GM21390 (cell line): ENCODE measurements around the gene PDE4B.

Source experiments
- ATAC-seq: cut with Tn5 transposase; IDR thresholded peaks from one replicate; pipeline ENCODE4 v1.9.1; 2021; ENCODE audit not compliant: unreplicated experiment

The PDE4B gene

DNA sequence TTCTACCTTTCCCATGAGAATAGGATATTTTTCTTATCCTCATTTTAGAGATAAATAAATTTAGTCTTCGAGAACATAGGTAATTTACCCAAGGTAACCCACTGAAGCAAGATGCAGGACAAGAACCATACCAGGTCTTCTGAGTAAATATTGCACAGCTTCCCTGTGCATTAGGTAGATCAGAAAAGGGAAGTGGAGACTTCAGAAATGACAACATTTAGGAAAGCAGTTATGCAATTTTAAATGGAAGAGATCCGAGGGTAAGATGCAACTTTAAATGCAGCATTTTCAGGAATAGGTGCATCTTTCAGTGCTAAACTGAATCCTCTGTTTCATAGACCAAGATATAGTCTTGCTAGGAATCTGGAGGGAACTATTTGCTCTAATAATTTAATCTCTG is 534.9 kb downstream of the PDE4B start:
- peak; percentile 35 for ATAC-seq

DNA sequence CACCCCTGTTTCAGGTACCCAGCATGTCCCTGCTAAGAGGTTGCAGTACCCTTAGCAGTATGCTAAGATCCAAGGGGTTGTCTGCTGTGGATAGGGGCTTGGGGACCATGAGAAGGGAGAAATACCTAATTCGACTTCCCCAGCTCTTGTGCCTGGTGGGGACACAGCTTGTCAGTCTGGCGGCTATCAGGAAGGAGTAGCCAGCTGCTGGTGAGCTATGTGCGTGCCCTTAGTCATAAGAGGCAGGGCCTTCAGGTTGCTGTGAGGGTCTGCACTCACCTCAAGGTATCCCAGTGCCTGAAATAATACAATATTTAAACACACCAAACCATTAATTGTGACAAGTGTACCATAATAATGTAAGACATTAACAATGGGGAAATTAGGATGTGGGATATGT is 536.2 kb downstream of the PDE4B start:
- no peak for ATAC-seq

DNA sequence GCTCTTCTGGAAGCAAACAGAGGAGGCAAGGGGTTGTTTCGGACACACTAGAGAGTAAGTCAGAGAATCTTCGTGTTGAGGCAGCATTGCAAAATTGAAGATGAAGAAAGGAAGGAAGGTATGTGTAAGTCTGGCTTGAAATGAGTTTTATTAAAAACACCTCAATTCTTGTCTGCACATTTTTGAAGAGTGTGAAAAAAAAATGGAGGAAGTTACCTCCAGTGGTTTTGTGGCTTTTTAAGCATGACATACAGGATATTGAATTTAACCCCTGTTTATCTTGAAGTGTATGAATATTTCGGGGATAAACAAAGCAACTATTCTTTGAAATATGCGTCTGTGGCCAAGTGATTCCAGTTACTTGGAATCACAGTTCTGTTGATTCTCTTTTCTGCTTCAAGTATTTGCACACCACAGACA is 538.0 kb downstream of the PDE4B start:
- ATAC-seq = no peak

DNA sequence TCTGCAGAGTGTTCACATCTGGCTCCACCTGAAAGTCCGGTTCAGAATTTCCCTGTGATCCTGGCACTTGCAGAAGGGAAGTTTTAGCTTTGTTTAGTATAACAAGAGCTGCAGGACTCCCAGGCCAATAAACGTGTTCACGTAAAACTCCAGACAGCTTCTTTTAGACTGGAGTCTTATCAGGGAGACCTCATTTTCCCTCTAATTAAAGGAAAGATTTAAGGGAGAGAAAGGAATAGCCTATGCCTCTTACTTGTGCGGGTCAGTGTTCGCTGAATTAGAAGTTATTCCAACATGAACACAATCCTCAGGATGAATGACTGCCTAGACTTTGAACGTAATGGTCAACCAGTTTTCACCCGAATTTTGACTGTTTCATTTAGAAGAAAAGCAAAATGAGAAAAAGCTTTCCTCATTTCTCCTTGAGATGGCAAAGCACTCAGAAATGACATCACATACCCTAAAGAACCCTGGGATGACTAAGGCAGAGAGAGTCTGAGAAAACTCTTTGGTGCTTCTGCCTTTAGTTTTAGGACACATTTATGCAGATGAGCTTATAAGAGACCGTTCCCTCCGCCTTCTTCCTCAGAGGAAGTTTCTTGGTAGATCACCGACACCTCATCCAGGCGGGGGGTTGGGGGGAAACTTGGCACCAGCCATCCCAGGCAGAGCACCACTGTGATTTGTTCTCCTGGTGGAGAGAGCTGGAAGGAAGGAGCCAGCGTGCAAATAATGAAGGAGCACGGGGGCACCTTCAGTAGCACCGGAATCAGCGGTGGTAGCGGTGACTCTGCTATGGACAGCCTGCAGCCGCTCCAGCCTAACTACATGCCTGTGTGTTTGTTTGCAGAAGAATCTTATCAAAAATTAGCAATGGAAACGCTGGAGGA is 539.2 kb downstream of the PDE4B start:
- no peak for ATAC-seq

DNA sequence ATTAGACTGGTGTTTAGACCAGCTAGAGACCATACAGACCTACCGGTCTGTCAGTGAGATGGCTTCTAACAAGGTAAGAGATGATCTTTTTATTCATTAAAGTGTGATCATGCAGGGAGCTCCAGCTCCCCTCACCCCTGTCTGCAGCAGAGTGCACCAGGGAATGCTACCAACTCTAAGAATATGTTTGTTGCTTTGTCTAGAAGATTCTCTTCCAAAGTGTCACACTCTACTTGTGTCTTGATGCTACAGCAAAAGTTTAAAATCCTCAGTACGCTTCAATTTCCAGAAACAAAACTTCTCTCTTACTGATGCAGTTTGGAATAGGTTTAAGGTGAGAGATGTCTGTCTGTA is 539.8 kb downstream of the PDE4B start:
- no peak for ATAC-seq

DNA sequence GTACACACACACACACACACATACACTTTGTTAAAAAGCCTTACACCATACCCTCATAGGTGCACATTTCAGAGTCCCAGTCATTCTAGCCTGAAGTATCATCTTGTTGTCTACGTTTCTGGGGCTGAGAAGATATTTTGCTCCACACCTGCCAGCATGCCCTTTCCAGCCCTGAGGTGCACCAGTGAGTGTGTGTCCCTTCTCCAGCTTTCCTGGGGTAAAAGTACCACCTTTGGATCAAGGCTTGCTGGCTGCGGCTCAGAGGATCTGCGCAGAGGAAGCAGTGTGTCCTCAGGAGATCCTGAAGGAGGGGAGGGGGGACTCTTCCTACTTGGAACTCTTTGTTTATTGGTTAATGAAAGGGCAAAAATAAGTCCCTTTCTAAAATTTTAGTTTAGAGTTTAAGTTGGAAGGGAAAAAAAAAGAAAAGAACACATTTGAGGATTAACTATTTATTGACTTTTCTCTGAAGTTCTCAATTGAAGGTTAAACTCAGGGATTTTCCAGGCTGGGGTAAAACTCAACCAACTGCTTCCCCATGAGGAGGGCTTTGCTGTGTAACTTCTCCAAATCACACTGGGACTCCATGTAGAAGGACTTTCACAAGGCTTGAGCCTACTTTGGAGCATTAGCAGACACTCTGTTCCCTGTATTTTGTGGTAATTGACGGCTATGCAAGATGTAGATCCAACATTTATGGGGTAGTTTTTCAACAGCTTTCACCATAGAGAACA is 540.9 kb downstream of the PDE4B start:
- no peak for ATAC-seq

DNA sequence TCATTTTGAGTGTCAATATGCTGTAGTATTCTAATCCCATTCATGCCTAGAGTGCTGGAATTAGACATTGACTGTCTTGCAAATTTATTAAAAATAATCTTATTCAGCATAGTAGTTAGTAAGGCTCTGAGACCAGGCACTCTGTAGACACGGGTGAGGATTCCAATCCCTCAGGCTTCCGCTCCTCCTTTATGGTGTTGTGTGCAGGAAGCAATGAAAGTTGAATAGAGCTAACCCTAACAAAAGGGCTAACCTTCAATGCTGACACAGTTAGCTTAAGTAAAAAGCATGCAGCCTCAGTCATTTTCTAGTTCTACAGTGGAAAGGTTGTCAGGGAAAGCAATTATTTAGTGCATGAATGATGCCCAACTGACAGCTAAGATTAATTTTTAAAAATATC is 541.6 kb downstream of the PDE4B start:
- ATAC-seq = no peak

DNA sequence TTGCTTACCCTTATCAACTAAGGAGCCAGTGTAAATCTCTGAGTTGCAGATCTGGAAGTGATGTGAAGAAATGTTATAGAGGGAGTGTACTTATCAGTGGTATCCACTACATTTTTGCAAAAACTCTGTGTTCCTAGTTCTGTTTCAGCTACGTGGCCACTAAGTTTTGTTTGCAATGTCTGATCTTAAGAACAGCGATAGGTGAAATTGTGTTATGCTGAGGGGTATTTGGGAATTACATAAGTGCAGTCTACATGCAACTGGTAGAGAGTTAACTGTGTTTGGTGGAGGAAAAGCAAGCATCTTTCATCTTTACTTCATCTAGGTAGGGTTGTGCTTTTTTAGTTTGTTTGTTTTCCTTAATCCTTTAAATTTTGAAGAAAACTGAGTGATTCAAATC is 542.4 kb downstream of the PDE4B start:
- no peak for ATAC-seq

DNA sequence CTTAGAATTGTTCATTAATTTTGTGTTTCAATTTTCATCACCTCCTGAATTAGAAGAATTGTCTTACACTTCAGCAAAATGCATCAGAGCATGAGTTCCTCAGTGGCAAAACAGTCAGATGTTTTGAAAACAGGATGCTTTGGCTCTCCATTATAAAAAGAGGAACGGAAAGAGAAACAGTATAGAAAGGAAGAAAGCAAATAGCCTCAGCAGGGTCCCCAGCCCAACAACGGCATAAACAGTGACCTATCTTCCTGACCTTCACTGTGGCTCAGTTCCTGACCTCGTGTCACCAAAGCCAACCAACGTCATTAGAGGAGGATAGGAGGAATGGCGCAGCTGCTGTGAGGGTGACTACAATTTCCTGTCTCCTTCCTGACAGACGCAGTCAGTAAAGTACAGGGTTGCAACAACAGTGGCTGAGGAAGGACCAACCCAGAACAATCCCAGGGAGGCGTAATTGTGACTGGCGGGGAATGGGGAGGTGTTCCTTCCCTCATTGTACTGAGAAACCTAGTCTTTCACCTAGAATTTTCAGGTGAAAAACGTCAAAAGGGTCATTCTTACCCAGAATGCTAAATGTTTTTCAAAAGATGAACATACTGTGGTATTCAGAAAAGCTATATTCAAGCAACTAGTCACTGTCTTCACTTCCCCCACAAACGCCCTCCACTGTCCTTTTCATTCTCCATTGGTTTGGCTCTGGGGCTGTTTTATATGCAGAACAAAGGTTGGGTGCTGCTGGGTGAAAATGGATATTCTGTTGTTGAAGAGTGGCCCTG is 543.4 kb downstream of the PDE4B start:
- peak; percentile 83 for ATAC-seq

DNA sequence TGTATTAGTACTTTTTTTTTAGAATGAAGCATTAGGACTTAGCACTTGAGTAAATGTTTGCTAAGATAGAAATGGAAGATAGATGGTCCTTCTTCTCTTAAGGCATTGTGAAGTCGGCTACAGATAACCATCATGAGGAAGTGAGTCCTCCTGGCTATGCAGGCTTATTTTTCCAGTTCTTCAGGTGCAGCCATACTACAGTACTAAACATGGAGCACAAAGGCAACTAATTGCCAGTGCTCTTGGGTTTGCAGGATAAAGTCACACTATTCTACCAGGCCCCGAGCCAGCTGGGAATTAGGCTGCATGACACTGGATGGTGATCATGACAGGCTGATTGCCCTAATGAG is 543.9 kb downstream of the PDE4B start:
- ATAC-seq = no peak

DNA sequence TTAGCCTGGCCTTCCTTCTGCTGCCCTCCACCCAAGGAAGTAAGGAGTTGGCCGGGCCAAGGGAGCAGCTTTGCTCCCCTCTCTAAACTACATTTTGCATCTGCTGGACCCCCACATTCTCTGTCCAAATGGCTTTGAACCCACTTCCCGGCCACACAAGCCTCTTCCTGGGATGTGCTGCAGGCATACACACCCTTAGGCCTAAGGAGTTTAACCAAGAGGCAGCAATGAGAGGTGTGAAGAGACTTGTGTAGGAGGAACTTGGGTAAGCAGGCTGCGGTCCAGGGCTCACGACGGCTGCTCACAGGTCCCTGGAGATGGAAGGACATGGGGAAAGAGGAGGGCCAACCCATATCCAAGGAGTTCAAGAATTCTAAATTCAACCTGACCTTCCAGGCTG is 544.6 kb downstream of the PDE4B start:
- no peak for ATAC-seq

DNA sequence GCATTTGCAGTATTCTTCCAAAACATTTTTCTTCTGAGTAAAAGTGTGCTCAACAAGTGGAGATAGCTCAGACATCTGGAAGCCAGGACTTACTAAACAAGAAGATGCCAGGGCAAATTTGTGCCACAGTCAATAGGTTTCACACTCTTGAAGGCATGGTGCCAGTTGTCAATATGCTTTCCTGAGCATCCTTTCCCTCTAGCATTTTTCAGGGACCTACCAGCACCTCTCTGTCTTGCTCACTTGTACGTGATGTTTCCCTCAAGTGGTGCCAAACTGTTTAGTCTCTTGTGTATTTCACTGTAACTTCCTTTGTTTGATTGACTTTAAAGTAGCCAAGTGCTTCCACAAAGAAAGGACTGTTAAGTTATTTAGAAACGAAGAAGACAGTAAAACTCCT is 547.2 kb downstream of the PDE4B start:
- no peak for ATAC-seq

DNA sequence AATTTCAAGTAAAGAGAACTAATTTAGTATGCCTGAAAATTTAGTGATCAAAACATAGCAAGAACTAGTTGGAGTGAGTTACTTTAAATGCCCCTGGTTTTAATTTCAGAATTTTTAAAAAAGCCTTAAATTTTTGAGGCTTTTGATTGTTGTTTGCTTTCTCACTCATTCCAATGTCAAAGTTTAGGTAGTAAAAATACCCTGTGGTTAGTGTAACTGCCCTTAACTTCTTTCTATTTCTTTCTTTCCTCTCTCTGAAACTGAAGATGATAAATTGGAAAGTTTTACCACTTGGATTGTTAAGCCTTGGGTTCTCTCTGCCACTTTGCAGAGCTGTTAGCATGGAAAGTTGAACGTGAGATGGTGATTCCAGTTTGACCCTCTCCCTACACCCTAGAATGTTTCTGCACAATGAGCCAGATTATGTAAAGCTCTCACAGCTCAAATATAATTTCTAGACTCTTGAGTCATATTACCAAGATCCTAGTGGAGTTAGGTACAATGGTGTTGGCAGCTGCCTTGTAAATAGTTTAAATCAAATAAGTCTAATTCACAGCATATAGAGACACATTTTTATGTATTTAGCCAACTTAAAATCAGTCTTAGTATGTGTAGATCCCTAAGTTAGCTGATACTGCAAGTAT is 548.9 kb downstream of the PDE4B start:
- ATAC-seq = no peak

DNA sequence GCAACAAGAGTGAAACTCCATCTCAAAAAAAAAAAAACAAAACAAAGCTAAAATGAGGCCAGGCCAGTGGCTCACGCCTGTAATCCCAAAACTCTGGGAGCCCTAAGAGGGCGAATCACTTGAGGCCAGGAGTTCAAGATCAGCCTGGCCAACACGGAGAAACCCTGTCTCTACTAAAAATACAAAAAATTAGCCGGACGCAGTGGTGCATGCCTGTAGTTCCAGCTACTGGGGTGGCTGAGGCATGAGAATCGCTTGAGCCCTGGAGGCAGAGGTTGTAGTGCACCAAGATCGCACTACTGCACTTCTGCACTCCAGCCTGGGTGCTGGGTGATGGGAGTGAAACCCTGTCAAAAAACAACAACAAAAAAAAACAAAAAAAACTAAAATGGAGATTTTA is 550.0 kb downstream of the PDE4B start:
- no peak for ATAC-seq

DNA sequence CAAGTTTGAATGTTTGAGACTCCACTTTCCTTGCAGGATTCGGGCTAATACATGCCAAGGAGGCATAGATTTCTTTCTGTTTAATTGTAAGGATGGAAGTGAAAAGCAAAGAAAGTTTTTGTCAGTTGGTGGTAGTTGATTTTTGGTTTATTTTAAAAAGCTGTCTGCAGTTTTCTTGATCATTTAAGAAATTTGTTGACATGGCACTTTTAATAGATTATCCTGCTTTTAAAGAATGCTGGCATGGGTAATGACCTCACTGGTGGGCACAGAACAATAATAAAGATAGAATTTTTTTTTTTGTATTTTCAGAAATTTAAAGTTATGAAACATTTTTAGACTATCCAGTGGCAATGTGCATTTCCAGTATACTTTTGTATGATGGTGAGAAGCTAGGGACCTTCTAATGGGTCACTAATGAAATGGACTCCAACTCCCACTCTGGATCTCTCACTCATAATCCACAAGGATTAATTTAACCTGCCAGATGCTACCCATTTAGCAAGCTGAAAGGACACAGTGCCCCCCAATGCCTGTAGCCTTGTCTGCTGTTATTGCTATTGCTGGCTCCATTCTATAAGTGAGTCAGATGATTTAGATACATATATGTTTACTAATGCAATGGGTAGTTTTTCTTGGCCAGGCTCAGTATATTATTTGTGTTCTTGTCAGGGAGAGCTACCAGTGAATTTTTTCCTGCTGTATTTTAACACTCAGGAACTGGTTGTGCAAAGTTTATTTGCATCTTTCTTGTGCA is 551.1 kb downstream of the PDE4B start:
- ATAC-seq = no peak

DNA sequence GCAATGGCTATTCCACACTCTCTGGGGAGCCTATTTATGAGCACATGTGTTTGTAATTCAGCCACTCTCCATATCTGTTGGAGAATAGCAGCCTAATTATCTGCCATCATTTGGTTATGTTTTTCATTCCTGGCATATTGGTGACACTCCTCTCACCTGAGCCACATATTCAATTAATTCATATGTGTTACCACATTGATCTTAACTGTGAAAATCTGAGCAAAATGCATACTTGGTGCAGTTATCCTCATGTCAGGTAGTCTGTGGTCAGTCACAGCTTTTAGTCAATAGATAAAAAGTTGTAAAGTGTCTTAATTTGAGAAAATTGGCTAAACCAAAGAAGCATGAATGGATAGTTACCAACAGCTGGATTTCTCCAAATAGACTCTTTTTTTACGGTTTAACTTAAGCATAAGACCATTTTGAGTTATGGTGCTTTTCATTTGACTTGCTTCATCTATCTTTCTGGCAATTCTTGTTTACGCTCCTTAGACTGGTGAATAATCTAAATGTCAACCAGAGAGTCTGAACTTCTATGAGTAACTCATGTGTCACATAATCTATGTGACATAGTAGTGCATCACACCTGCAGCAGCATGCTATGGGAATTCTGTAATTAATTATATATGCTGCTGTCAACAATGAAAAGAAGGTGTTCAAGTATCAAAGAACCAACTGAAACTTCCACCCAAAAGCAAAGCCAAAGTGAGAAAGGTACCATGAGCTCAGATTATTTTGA is 553.5 kb downstream of the PDE4B start:
- ATAC-seq = no peak

DNA sequence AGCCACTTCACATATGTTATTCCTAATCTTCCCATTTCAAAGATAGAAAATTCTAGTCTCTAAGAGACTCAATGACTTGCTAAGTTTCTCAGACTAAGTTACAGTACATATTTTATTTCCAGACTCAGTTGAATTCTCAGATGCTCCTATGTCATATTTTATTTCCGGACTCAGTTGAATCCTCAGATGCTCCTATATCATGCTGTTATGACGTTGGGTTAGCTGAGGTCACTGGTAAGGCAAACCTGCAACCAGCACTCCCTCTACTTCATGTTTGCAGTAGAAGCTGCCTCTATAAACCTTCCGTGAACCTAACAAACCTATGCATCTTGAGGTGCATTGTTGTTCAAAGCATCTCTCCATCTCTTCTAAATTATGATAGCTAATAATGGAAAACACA is 554.2 kb downstream of the PDE4B start:
- ATAC-seq = no peak

DNA sequence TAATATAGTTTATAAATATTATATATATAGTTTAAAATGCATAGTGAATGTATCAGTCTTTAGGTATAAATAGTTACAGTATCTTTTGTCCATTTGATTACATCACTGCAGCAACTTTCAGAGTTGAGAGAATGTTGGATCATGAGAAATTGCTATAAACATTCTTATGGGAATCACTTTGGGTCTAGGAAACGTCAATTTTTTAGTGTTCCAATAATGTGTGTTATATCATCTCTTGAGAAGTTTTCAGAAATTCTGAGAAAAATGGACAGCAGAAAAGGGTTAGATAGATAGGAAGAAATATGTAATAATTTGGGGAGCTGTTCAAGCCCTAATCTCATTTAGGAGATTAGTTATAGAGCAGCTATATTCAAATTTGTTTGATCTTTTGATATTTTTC is 556.1 kb downstream of the PDE4B start:
- no peak for ATAC-seq

DNA sequence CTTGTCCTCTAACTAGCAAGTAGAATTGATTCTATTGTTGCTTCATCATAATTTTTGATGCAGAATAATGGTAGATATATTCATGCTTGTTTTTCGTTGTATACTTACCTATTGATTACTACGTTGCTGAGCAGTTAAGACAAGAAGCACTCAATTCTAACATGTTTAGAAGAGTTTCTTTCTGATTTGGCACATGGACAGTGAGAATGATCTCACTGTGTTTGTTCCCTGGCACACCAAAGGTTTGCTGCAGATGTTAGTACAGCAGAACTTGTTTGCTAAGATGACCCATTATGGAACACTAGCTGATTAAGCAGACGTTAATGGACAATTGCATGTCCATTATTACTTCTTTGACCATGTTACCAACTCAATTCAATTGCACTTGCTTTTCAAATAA is 556.5 kb downstream of the PDE4B start:
- no peak for ATAC-seq

DNA sequence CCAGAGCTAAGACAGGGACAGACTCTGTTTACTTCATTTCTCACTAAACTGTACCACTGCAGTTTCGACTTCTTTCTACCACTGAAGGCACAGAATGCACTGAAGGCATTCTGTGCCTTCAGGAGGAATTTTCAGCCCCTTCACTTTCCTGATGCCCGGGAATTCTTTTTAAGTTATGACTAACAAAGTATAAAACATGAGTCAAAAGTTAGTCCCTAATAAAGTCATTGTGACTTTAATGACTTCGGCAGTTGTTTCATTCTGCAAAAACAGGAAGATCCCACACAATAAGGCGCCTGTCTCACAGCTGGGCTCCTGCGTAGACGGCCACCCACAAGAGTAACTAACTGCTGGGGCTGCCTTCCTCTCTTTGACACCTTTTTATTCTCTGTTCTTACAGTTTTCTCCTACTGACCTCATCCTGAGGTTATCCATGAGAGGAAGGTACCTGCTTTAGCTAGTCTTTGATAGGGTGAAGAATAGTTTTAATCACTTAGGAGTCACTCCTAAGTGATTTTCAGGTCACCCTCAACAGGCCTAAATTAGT is 557.4 kb downstream of the PDE4B start:
- peak; percentile 57 for ATAC-seq
